T-helper 22 cell (primary cell): Measurements from ENCODE around the gene FBXL2.

Source experiments
- DNase-seq: peaks from one replicate; pipeline ENCODE4 v3.0.0-alpha.2; 2020; ENCODE audit warnings: low read depth

FBXL2 gene

DNA sequence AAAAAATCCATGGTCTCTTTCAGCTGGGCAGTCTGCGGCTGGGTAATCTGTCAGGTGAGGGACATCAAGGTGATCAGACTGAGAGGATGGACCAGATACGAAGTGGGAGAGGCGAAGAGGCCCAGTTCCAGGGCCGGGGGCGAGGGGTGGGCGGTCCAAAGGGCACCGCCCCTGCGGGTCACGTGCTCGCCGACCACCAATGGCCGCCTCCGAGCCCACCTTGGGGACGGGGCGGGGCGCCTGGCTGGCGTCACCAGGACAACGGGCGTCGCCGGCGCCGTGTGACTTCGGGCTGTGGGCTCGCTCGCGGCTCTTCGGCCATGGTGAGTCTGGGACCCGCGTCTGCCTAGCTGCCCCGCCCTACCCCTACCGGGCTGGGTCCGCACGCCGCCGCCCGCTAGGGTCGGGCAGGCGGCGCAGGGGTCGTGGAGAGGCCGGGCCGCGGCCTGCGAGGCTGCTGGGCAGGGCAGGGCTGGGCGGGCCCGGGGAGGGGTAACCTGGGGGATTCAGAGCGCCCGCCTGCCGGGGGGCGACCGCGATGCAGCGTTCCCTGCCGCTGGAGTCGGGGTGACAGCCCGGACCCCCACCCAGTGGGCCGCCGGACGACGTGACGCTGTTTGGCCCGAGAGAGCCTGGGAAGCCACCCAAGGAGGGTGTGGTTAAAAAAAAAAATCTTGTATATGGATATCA, at the start of gene FBXL2:
FBXL2 (plus strand) TSS at position 250 of the 690 bp plus-strand sequence; CDS start at position 321, 71 bp downstream.
- DNase-seq: no peak

GRCh38 chr3:33229066-33229465, 48.2 kb upstream of the FBXL2 start:
- no peak for DNase-seq

DNA sequence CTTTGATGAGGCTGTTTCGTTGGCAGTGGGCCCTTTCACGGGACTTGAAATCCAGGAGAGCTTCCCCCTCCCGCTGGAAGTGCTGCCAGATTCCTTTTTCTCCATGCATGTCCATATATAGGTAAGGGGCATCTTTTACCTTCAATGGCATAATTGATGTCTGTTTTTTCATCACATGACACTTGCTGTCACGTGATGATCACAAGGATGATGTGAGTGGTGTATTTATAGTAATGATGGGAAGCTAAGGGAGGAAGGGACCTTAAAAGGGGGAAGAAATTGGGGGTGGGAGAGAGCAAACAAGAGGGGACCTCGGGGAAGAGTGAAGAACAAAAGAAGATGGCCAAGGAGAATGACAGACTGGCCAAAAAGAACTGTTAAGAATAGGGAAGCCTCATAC, 47.3 kb upstream of the FBXL2 start:
- DNase-seq: no peak

- DNase-seq: no peak
Measured at GRCh38 chr3:33231756-33232465, 45.3 kb upstream of the FBXL2 start.

DNA sequence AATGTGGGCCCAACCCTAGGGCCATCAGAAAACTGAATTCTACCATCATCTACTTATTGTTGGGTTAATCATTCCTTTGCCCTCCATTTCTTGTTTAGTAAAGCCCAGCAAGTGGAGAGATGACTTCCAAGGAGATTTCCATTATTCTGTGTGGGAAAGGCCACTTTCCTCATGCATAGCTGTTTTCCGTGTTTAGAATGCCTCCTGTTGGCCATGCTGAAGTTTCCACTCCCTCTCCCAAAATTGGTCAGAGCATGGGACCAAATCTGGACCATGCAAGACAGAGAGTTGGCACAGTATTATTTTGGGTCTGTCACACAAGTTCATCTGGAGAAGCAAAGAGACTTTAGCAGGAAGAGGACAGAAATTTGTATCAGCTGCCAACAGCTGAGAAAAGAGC, 43.4 kb upstream of the FBXL2 start:
- no peak for DNase-seq

GRCh38 chr3:33236005-33236404, 41.2 kb upstream of the FBXL2 start:
- no peak for DNase-seq

DNA sequence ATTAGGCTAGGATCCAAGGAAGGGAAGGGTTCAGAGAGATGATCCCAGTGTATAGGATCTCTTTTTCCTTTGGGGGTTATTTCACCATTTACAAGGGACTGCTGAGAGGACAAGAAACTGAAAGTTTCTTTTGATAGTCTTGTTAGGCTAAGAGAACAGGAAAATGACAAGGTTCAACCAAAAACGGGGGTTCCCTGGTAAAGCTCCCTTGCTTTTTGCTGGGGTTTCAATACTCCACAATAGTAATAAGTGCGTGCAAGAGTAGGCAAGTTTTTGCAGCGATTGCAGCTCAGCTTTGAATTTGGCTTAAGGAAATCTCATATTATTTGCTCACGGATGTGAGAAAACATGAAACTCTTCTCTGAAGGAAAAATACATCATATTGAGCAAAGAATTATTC, 39.8 kb upstream of the FBXL2 start:
- no peak for DNase-seq

DNA sequence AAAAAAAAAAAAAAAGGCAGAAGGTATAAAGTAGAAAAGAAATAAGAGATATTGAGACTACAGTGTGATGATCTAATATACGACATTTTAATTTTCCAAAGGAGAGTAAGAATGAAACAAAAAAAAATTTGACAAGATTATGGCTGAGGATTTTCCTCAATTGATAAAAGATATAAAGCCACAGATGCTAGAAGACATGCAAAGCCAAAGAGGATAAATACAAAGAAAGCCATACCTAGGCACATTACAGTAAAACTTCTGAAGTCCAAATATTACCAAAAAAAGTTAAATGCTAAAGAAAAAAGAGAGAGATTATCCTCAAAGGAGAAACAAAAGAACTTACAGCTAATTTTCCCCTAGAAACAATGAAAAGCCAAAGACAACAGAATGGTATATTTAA, 38.3 kb upstream of the FBXL2 start:
- DNase-seq: no peak

- DNase-seq: no peak
Measured at GRCh38 chr3:33240261-33240660, 37.0 kb upstream of the FBXL2 start.

GRCh38 chr3:33246786-33247185, 30.5 kb upstream of the FBXL2 start:
- no peak for DNase-seq

GRCh38 chr3:33250712-33251111, 26.5 kb upstream of the FBXL2 start:
- DNase-seq: no peak

- no peak for DNase-seq
Measured at GRCh38 chr3:33256249-33256648, 21.0 kb upstream of the FBXL2 start.

DNA sequence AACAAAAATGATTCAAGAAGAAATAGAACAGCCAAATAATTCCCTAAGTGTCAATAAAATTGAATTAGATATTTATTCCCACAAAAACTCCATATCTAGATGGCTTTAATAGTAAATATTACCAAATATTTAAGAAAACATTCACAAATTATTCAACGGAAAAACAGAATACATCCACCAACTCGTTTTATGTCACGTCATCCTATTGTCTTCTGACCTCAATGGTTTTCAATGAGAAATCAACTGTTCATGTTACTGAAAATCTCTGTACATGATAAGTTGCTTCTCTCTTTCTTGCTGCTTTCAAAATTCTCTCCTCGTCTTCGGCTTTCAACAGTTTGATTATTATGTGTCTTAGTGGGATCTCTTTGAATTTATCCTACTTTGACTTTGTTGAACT, 17.1 kb upstream of the FBXL2 start:
- DNase-seq: no peak

DNA sequence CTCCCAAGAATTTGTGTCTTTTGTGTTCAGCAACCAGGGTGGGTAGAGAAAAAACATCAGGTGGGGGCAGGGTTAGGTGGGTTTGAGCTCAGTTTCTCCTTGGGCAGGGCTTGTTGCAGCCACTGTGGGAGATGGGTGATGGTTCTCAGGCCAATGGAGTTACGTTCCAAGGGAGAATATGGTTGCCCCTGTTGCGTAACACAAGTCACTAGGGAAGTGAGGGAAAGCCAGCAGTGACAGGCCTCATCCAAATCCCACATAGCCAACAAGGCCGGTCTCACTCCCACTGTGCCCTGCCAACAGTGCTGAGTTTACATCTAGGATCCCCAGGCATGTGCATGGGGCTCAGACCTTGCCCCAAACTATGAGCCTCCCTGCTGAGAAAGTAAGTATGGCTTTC, 7.9 kb upstream of the FBXL2 start:
- no peak for DNase-seq

GRCh38 chr3:33271324-33271723, 5.9 kb upstream of the FBXL2 start:
- no peak for DNase-seq

DNA sequence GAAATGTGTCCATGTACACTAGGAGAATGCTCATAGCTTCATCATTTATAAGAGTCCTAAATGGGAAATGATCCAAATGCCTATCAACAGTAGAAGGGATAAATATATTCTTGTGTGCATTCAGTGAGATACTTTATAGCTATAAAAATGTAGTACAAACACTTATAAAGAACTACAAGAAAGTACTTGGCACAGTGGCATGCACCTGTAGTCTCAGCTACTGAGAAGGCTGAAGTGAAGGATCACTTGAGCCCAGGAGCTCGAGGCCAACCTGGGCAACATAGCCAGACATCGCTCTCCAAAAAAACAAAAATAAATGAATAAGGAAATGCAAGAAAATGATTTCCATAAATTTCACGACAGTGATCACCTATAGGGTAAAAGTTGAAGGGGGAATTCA, 3.6 kb upstream of the FBXL2 start:
- DNase-seq: no peak

GRCh38 chr3:33278163-33278562, 921 bp downstream of the FBXL2 start:
- no peak for DNase-seq

DNA sequence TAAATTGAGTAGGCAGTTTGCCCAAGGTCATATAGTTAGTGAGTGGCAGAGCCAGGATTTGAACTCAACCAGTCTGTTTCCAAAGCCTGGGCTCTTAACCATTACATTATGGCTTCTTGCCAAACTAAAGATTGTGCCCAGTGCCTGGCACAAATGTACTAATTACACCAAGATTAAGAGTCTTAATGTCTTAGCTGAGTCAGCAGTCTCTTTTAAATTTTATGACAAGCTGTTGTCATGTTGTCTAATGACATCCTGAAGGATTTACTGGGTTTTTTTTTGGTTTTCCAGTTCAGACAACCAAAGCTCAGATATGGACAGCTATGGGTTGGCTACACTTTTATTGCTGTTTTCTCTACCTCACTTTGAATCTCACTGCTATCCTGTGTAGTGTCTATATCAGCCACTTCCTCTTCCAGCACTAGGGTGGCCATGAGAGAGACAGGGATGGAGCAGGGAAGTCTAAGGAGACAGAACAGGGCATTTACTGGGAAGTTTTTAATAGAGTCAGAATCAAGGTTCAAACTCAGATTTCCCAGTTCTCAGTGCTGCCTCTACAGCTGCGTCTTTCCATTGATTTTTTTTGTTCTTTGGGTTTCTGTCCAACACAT, 10.5 kb downstream of the FBXL2 start:
- DNase-seq: no peak

DNA sequence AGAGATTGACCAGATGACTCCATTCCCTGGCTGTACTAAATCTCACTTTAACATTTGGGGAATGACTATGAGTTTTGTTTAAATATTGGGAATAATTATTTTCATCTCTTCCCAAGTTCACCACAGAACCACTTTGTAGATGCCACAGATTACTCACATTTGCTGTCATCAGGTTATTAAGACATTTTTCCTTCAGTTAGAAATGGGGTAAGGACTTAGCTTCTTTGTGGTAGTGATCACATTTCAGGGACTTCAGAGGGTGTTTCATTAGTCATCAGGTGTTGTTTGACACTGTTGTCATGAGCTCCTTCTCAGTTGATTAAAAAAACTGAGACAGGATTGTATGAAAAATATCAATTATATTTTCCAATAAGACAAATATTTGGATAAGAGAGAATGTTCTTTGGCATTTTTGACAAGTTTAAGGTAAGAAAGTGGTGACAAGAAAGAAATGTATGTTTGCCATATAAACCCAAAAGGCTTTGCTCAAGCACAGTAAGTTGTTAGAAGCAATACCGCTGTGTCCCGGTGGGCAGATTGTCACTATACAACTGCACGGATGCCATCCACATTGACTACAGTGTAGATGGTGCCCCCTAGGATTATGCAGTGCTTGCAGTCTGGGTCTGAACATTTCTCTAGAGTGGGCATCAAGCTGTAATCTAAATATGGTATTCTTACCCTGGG, 22.3 kb downstream of the FBXL2 start:
- DNase-seq: no peak

- no peak for DNase-seq
Measured at GRCh38 chr3:33312361-33312760, 35.1 kb downstream of the FBXL2 start.

- DNase-seq: no peak
Measured at GRCh38 chr3:33313331-33313730, 36.1 kb downstream of the FBXL2 start.

DNA sequence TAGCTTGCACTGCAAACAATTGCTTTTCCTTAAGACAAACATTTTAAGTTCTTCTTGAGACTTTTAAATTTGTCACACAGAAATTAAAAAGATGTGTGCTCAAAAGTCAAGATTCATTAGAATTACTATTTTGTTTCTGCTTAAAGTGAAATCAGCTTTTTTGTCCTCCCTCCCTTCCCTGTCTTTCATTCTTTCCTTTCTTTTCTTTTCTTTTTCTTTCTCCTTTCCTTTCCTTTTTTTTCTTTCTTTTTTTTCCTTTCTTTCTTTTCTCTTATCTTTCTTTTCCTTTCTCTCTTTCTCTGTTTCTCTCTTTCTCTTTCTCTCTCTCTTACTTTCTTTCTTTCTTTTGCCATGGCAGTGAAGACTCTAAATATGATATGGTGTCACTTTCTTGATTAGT, 37.8 kb downstream of the FBXL2 start:
- DNase-seq: no peak

DNA sequence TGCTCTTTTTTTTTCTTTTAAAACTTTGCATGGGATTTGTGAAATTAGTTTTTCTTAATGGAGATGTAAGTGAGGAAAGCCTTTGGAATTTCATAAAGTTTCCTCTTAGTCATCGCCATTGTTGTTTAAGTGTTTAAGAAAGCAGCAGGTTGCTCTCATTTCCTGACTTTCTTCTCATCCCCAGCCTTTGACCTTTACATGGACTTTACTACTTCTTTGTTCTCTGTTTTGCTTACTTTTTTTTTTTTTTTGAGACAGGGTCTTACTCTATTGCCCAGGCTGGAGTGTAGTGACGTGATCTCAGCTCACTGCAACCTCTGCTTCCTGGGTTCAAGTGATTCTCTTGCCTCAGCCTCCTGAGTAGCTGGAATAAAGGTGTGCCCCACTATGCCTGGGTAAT, 38.6 kb downstream of the FBXL2 start:
- DNase-seq: no peak
